Smooth muscle cell (in vitro differentiated cells): ENCODE measurements around the gene FASN. TPM values are rescaled to one million over a fixed set of nuclear protein-coding genes. Genes with fewer than 3 reads are reported as not detected.

ENCODE experiments used
- DNase-seq: peaks from one replicate; lab custom pipeline; 2025; ENCODE audit not compliant: unreplicated experiment; lab: John Stamatoyannopoulos, UW
- H2AFZ ChIP-seq: fragments of 200-600 bp; sonication (generic); 2 replicates; pipeline ENCODE4 v1.6.0; 2016; ENCODE audit warnings: antibody characterized with exemption, low read depth, mild to moderate bottlenecking
- H3F3A ChIP-seq: fragments of 200-600 bp; sonication (generic); 2 replicates; pipeline ENCODE4 v1.6.0; 2017; ENCODE audit warnings: antibody characterized with exemption, low read depth
- H3K27ac ChIP-seq: fragments of 200-600 bp; sonication (generic); 2 replicates; pipeline ENCODE4 v1.5.1; 2016; ENCODE audit warnings: low read depth, mild to moderate bottlenecking
- H3K27me3 ChIP-seq: fragments of 200-600 bp; sonication (generic); 2 replicates; pipeline ENCODE4 v1.6.1; 2016; ENCODE audit warnings: low read depth, mild to moderate bottlenecking
- H3K36me3 ChIP-seq: fragments of 200-600 bp; sonication (generic); 2 replicates; pipeline ENCODE4 v1.5.1; 2016; ENCODE audit warnings: low read depth
- H3K4me1 ChIP-seq: fragments of 200-600 bp; sonication (generic); 2 replicates; pipeline ENCODE4 v1.5.1; 2016; ENCODE audit warnings: low read depth
- H3K4me2 ChIP-seq: fragments of 200-600 bp; sonication (generic); 2 replicates; pipeline ENCODE4 v1.6.0; 2016; ENCODE audit warnings: mild to moderate bottlenecking
- H3K4me3 ChIP-seq: fragments of 200-600 bp; sonication (generic); 2 replicates; pipeline ENCODE4 v1.5.1; 2016; ENCODE audit warnings: mild to moderate bottlenecking
- H3K79me2 ChIP-seq: fragments of 200-600 bp; sonication (generic); 2 replicates; pipeline ENCODE4 v1.6.0; 2016; ENCODE audit warnings: low read depth, mild to moderate bottlenecking
- H3K9ac ChIP-seq: fragments of 200-600 bp; sonication (generic); 2 replicates; pipeline ENCODE4 v1.6.0; 2016; ENCODE audit warnings: low read depth
- H3K9me3 ChIP-seq: fragments of 200-600 bp; sonication (generic); replicated peaks from 2 replicates; pipeline ENCODE4 v1.5.1; 2016; ENCODE audit warnings: low read depth
- H4K20me1 ChIP-seq: fragments of 200-600 bp; sonication (generic); 2 replicates; pipeline ENCODE4 v1.6.0; 2016; ENCODE audit warnings: low read depth
- CTCF ChIP-seq: fragments of 200-600 bp; sonication (generic); IDR thresholded peaks from 2 replicates; pipeline ENCODE4 v1.5.1; 2017; ENCODE audit warnings: borderline replicate concordance, mild to moderate bottlenecking, antibody characterized with exemption; ENCODE audit not compliant: insufficient read depth, poor library complexity, severe bottlenecking
- WGBS: methylation state at CpG from one replicate; pipeline ENCODE4 v1.1.7; 2016; ENCODE audit warnings: low lambda C conversion rate; 5-methylcytosine and 5-hydroxymethylcytosine counted together
- polyA plus RNA-seq: library from polyadenylated mRNA; unstranded; fragments of >200 nt; fragmentation: Nextera tagmentation; extraction: Ambion mirVana; gene quantifications from 2 replicates; pipeline ENCODE4 v1.2.1, GENCODE V29; 2016
- total RNA-seq: library from RNA; depleted of rRNA; stranded (reverse); fragments of >200 nt; gene quantifications from 2 replicates; pipeline ENCODE4 v1.2.3, GENCODE V29; 2014

The FASN gene
- total and polyA plus RNA-seq, 2 experiments from 2014 or later = 46.6 to 49.3 TPM

DNA sequence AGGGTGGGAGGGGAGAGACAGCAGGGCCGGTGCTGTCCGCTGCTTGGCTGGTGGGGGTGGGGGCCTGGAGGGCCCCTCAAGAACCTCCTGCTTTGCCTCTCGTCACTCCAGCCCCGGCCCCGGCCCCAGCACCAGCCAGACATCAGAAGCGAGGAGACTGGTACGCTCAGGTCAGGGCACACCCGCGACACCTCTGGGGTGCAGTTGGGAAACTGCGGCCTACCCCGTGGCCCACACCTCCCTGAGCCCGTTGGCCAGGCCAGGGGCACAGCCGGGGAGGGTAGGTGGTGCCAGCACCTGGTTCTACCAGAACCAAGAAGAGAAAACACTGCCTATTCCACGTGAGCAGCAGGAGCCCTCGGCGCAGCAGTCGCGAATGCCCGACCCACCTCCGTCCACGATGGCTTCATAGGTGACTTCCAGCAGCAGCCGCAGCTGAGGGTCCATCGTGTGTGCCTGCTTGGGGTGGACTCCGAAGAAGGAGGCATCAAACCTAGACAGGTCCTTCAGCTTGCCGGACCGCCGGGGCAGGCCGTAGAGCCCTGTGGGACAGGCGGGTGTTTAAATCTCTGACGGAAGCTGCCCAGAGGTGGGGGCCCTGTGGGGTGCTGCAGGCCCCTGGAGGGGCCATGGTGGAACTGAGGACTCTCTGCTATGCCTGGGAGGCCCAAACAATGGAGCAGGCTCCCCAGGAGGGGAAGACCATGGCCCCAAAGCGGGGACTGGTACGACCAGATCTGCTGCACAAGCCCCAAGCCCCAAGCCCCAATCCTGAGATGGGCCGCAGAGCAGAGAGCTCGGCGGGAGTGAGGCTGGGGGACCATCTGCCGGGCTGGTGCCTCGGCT, 2.9 kb downstream of the FASN start:
- Histone ChIP-seq H3K9ac (no peak overlapping the region), H3K4me1 (peaks cover 28% of the 10 kb centered on the region), H3K79me2 (peaks cover 53% of the 10 kb centered on the region), H2AFZ (no peak overlapping the region), H3K36me3 (no peaks in the 10 kb centered on the region), H3K4me2 (peak overlapping the region; percentile 100), H4K20me1 (peaks cover 73% of the 10 kb centered on the region), H3K27me3 (no peaks in the 10 kb centered on the region), H3F3A (peaks cover 1% of the 10 kb centered on the region), H3K4me3 (peak overlapping the region; percentile 28), H3K9me3 (no peaks in the 10 kb centered on the region), H3K27ac (no peak overlapping the region)
- TF ChIP-seq CTCF = no peak
- WGBS = 89% methylated on average over 35 of the region's 37 CpGs
- no peak for DNase-seq

DNA sequence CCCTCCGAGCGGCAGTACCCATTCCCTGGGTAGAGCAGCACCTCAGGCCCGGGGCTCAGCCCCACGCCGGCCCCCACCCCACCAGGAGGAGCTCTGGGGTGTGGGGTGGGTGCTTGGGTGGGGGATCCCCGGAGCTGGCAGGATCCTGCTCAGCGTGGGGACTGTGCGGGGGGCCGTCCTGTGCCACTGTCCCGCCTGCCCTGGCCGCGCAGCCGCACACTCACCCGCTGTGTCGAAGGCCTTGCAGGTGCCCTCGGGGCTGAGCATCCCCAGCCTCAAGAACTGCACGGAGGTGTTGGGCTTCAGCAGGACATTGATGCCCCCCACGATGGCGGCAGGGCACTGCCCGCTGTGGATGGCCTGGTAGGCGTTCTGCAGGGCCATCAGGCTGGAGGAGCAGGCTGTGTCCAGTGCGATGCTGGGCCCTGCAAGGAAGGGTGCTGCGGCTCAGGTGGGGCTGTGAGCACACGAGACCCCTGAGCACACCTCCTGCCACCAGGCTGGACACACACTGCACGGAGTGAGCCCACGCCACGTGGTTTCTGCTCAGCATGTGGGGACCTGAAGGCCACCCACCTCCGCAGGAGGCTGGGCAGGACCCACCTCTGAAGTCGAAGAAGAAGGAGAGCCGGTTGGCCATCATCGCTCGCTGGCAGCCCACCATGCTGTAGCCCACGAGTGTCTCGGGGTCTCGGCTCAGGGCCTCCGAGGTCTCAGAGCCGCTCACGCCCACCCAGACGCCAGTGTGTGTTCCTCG, 4.9 kb downstream of the FASN start:
- H3K79me2 ChIP-seq = peaks cover 53% of the 10 kb centered on the region
- no peaks in the 10 kb centered on the region for H3K36me3 ChIP-seq
- no peaks in the 10 kb centered on the region for H3K27me3 ChIP-seq
- H3K4me3 ChIP-seq = no peak overlapping the region
- no peak overlapping the region for H2AFZ ChIP-seq
- no peak for DNase-seq
- no peaks in the 10 kb centered on the region for H3K9me3 ChIP-seq
- H3K4me1 ChIP-seq = peaks cover 15% of the 10 kb centered on the region
- H4K20me1 ChIP-seq = peaks cover 91% of the 10 kb centered on the region
- TF ChIP-seq CTCF = no peak
- no peak overlapping the region for H3K4me2 ChIP-seq
- no peaks in the 10 kb centered on the region for H3F3A ChIP-seq
- H3K9ac ChIP-seq = no peak overlapping the region
- 98% methylated on average over 39 of the region's 40 CpGs for WGBS
- H3K27ac ChIP-seq = no peak overlapping the region

GRCh38 chr17:82092628-82092994, 5.4 kb downstream of the FASN start:
- H2AFZ ChIP-seq = no peak overlapping the region
- peaks cover 94% of the 10 kb centered on the region for H4K20me1 ChIP-seq
- H3K36me3 ChIP-seq = no peaks in the 10 kb centered on the region
- H3K79me2 ChIP-seq = peaks cover 50% of the 10 kb centered on the region
- no peak overlapping the region for H3K27ac ChIP-seq
- H3K27me3 ChIP-seq = no peaks in the 10 kb centered on the region
- 100% methylated on average over 13 of the region's 20 CpGs for WGBS
- H3K9me3 ChIP-seq = no peaks in the 10 kb centered on the region
- no peak for TF ChIP-seq CTCF
- no peak overlapping the region for H3K4me2 ChIP-seq
- DNase-seq = no peak
- H3K4me3 ChIP-seq = no peak overlapping the region
- no peaks in the 10 kb centered on the region for H3F3A ChIP-seq
- no peak overlapping the region for H3K9ac ChIP-seq
- H3K4me1 ChIP-seq = peaks cover 15% of the 10 kb centered on the region
